TTC549 (cell line): ENCODE measurements around the gene DGKI.

Experiments
- FAIRE-seq: peaks from 2 replicates; lab custom pipeline; 2012; peaks lifted over from hg19 to GRCh38; lab: Jason Lieb, UNC

Gene DGKI

DNA sequence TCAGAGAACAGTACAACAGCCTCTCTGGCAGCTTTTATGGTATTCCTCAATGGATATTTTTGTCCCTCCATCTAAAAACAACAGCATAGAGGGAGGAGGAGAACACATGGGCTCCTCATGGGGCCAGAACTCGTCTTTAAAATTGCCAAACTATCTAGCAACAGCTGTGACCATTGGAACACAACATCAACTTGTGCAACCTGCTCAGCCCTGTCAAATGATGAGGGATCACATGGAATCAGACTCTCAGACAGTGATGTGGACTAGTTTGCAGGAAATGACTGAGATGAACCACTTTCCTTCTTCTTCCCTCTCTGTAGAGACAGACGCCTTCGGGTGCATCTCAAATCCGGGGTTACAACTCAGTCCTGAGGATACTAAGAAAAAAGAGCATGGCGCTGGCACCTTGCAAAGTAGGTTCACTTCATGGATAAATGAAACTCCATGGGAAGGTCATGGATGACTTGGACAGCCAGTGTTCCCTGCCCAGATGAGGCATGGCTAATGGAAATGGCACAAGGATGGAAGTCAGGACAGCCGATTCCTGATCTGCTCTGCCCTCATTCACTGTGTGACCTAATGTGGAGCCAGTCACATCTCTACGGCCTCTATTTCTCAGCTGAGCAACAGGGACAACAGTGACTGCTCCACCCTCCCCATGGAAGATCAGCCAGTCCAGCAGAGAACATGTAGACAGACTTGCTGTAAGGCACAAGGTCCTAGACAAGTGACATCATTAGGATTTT, 24.6 kb upstream of the DGKI start:
- FAIRE-seq: no peak

DNA sequence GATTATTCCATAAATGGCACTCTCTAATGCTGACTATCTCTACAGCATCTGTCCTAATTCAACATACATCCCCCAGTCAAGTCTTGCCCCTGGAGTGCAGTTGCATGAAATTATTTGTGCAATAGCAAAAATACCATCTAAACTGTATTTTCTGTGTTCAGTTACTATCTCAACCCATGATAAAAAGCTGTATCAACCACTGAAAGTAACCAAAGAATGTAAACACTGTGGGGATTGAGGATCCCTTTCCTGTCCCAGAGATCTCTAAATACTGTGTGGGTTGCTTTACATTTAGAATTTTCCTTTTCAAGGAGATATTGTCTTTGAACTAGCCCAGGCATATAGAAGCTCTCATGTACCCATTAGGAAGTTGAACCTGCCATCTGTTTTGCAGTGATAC, 23.9 kb upstream of the DGKI start:
- FAIRE-seq: no peak

GRCh38 chr7:137870078-137870477, 23.3 kb upstream of the DGKI start:
- FAIRE-seq: no peak

DNA sequence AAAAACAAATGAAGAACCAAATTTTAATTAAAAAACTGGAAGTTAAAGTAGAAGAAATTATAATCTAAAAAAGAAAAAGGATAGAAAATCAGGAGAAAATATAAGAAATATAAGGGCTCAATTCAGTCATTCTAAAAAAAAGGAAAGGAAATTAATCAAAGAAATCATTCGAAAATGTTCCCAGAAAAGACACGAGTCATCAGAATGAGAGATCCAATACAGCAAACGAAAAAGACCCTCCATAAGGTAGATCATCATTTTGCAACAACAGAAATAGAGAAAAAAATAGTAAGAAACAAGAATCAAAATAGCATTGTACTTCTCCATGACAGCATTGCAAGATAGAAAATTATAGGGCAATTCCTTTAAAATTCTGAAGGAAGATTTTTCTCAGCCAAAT, 22.5 kb upstream of the DGKI start:
- no peak for FAIRE-seq

DNA sequence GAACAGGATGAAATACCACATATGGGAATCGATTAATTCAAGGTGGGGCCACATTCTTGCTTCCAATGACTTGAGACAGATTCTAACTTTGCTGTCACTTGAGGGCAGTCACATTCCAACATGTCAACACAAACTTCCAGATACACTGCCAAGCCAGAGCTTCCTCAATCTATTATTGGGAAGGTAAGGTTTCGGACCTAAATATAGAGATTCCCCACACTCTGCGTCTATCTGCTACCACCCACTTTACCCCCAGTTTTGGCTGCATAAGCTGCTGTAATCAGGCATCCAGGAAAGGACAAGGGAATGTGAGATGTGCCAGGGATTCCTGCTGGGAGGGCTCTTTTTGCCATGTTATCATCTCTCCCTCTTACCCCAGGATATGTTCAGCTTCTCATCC, 20.5 kb upstream of the DGKI start:
- FAIRE-seq: no peak

GRCh38 chr7:137865764-137866163, 19.0 kb upstream of the DGKI start:
- no peak for FAIRE-seq

- no peak for FAIRE-seq
Observed at GRCh38 chr7:137862964-137863363, 16.2 kb upstream of the DGKI start.

DNA sequence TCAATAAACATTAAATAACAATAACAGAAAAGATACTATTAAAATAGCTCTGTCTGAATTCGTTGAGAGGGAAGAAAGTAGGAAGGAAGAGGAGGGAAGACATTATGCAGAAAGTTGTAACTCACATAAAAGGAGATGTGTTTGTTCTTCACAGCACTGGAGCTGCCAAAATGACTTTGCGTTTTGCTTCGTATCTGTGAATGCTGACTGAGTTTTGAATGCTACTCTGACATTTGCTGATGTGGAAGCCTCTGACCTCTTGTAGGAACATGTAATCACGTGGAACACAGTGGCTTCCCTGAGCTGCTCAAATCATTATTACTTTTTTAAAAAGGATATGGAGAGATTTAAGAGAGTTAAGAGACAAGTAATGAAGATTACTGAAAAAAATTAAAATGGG, 15.6 kb upstream of the DGKI start:
- FAIRE-seq: no peak

DNA sequence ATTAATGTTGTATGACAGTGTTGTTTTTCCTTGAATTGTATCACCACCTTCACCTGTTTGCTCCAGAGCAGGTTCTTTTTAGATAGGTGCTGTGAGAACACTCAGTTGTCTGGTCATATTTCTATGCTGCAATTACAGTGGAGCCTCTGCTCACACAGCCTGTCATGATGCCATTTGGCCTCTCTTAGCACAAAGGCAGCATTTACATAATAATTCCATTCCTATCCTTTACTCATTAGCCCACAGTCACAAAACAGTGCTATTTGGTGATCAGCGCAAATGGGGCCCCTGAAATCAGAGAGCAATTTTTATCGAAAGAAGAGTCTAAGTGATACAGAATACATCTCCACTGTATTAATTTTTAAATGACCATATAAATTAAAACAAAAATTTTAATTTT, 13.8 kb upstream of the DGKI start:
- no peak for FAIRE-seq

DNA sequence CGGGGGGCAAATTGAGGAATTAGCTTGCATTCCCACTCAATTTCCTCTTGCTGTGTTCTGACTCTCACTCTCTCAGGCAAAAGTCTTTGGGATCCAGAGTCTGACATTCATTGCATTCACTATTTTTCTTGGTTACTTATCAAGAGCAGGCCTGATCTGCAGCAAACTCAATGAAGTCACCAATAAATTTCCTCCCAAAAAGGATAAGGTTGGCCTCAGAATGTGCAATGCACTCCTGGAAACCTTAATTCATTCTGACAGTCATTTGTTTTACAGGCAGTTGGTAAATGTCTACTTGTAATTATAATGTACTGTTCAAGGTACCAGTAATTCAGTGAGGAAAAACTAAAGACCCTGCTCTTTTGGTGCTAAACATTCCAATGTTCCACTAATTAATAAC, 6.3 kb upstream of the DGKI start:
- no peak for FAIRE-seq

DNA sequence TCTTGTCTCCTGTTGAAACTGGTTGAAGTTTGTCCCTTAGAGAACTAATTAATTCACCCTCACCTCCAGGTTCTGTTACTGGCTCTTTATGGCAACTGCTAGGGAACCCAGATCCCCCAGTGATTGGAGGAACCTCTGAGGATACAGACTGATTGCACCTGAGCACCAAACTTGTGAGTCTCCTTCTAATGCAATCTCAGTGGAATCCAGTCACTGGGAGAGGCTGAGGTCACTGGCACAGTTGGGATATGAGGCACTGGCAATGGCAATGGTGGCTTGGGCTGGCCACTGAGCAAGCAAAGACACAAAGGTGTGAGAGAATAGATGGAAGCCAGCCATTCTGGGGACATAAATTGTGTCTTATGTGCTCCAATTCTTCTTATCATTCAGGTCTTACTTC, 5.3 kb upstream of the DGKI start:
- FAIRE-seq: no peak

- FAIRE-seq: no peak
Observed at GRCh38 chr7:137850972-137851945, 4.5 kb upstream of the DGKI start.

GRCh38 chr7:137850571-137850970, 3.8 kb upstream of the DGKI start:
- no peak for FAIRE-seq

GRCh38 chr7:137848095-137848494, 1.3 kb upstream of the DGKI start:
- FAIRE-seq: no peak

GRCh38 chr7:137847568-137848050, 835 bp upstream of the DGKI start:
- FAIRE-seq: no peak

DNA sequence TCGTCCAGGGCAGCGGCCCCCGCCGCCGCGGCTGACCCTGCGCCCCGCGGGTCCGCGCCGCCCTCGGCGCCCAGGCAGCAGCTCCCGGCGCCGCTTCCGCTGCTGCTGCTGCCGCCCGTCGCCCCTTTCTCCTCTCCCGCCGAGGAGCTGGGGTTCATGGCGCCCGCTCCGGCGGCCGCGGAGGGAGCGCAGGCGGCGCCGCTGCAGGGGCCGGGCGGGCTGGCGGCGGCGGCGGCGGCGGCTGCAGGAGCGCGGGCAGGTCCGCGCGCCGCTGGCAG, 286 bp downstream of the DGKI start:
- FAIRE-seq: no peak

- FAIRE-seq: no peak
Observed at GRCh38 chr7:137844677-137845425, 1.9 kb downstream of the DGKI start.

- no peak for FAIRE-seq
Observed at GRCh38 chr7:137839903-137840779, 6.6 kb downstream of the DGKI start.

DNA sequence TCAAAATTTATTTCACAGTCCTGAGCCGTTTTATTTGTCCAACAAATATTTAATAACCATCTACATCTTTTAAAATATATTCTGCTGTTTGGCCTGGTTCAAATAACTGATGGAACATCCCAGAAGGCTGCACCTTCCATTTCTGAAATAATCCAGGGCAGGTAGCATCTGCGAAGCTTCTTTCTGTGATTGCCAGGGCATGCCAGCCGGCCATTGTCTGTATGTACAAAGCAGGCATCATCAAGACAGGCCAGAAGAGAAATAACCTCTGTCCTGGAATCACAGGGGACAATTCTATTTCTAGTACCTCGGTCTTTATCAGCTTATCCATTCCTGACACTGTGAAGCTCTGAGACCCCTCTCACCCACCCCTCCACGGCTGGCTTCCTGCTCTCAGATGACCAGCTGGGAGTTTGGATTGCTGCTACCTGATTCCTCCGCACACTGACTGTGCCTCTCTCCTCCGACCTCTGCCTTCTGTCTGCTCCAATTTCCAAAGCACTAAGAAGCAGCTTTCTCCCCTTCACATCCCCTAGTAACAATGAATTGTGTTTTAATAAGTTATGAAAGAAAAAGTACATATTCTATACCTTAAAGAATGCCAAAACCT, 8.0 kb downstream of the DGKI start:
- FAIRE-seq: no peak

DNA sequence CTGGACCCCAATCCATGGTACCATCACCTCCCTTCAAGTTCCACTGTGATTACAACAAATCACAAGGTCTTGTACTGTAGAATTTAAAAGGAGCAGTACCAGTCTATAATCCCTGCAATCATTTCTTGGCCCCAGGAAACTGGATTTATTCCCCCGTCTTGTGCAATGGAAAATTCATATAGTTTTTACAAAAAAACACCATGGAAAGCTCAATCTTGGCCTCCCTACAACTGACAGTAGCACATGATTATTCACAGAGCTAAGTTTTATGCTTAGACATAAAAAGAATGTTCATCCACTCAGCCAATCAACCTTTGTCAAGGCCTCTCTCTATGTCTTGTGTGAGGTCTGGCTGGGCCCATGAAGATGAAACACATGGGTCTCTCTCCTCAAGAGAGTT, 10.2 kb downstream of the DGKI start:
- no peak for FAIRE-seq

DNA sequence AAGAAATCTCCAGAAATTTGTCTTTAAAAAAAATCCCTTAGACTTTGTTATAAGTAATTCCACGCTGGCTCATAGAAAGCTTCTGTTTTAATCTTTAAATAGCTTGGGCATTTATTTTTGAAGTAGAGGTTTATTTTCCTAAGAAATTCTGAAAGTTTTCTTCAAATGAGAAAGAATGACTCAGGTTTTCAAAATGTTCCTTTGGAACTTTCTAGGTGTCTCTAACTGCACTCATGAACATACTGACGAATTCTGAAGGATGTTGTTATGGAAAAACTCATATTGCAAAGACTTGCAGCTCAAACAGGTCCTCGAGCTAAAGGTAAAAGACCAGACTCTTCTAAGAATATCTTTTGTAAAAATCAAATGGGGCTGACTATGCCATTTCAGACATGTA, 10.7 kb downstream of the DGKI start:
- FAIRE-seq: no peak
